Ureter (tissue), 1 donor: ENCODE data around the gene AP3S2. TPM values are rescaled to one million over a fixed set of nuclear protein-coding genes. Genes with fewer than 3 reads are reported as not detected.
"Not testable (repeated sequence)": the region's sequence is repeated elsewhere in the genome, so short reads cannot be mapped to it uniquely, and the experiment has no call there.

ENCODE experiments used
- DNase-seq: peaks from one replicate; pipeline ENCODE4 v3.0.0-alpha.2; 2020; ENCODE audit warnings: low spot score
- total RNA-seq: library from RNA; stranded (reverse); gene quantifications from one replicate; pipeline ENCODE4 v1.2.4, GENCODE V29; 2023
- donor health status: DM: yes; HTN: yes; CAD: no.

AP3S2 gene
- total RNA-seq, 1 donor from 2014 or later, result 52.8 TPM

DNA sequence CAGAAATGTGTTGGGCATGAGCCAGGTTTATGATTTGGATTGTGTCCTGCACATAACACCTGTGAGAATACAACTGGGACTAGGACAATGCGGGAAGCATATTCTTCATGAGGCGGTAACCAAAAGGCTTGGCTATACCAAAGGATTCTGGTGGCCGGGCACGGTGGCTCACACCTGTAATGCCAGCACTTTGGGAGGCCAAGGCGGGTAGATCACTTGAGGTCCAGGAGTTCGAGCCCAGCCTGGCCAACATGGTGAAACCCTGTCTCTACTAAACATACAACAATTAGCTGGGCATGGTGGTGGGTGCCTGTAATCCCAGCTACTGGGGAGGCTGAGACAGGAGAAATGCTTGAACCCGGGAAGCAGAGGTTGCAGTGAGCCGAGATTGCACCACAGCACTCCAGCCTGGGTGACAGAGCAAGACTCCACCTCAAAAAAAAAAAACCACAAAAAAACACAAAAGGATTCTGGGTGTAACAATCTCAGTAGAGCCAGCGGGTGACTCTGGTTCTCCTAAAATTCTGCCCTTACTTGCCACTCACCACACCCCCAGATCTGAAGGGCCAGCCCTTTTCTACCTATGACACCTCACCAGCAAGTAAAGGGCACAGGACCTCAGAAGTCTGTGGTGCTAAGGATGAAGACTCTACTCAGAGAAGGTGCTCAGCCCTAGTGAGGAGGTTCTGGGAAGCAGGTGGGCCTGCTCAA is 59.2 kb downstream of the AP3S2 start:
- not testable (repeated sequence) for DNase-seq

DNA sequence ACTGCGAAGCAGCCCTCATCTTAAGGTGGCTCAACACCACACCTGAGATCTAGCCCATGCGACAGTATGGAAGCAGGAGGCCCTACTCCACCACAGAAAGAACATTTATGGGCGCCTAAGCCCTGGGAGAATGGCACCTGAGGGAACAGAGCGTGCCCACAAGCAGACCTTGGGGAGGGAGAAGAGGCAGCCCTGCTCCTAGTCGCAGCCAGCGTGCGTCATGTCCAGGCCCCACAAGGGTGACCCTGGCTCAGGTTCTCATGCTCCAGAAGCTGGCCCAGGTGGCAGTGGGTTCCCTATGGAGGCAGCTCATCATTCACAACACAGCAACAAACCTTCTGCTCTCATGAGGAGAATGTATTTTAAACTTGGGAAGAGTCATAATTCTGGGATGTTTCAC is 59.8 kb downstream of the AP3S2 start:
- no peak for DNase-seq

DNA sequence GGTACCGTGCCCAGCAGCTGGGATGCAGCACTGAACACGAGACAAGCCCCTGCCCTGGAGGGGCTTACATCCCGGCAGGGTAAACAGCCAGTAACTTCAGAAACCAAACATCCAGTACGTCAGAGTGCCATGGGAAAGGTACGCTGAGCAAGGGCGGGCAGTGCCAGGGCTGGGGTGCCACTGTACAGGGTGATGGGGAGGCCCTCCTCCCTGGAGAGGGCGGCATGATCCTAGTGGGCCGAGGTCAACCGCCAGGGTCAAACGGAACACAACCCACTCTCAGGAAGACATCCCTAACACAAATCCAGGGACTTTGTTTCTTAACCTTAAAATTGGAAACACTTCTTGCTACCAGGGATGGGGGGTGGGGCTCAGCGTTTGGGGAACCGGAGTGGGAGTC is 63.2 kb downstream of the AP3S2 start:
- DNase-seq, result no peak

DNA sequence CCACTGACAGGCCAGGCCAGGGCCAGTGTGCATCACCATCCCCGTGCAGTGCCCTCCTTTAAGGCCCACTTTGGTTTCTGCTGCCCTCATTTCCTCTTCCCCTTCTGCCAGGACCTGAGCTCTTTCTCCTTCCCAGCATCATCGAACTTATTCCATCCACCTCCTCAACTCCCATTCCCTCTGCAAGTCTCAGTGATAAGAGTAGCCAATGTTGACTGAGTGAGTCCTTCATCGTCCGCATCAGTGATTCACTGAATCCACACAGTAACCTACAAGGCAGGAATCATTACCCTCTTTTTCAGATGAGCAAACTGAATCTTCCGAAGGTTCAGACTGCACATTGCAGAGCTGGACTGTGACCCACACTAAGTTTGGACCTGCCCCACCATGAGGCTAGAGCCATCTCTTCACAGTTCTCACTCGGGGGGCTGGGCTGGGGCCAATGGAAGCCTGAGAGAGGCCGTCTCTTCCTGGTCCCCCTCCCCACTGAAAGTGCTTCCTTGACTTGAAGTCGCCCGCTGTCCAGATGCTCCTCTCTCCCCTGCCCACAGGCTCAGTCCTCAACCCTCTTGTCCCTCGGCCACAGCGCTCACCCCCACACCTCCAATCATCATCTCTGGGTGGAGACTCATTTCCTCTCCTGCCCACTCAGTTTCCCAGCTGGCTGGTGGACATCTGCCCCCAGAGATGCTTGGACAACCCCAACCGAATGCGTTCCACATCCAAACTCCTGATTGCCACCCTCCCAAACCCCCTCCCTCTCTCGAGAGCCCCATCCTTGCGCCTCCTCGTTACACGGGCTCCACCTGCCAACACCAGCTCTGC is 64.0 kb downstream of the AP3S2 start:
- DNase-seq, result no peak

DNA sequence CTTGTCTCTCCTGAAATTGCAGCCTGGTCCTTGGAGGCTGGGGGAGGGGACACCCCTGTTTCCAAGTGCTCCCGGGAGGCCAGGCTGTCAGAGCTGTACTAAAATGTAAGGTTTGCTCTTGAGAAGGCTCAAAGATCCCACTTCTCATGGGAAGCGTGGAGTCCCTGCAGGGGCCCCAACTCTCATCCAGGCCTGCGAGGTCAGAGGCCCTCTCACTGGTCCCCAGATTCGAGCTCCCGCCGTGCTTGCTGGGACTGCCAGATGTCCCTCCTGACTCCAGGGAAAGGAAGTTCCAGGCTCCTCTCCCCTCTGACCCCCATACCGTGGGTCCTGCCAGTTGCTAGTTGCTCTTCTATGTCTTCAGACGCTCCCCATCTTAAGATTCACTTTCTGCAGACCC is 64.6 kb downstream of the AP3S2 start:
- no peak for DNase-seq

DNA sequence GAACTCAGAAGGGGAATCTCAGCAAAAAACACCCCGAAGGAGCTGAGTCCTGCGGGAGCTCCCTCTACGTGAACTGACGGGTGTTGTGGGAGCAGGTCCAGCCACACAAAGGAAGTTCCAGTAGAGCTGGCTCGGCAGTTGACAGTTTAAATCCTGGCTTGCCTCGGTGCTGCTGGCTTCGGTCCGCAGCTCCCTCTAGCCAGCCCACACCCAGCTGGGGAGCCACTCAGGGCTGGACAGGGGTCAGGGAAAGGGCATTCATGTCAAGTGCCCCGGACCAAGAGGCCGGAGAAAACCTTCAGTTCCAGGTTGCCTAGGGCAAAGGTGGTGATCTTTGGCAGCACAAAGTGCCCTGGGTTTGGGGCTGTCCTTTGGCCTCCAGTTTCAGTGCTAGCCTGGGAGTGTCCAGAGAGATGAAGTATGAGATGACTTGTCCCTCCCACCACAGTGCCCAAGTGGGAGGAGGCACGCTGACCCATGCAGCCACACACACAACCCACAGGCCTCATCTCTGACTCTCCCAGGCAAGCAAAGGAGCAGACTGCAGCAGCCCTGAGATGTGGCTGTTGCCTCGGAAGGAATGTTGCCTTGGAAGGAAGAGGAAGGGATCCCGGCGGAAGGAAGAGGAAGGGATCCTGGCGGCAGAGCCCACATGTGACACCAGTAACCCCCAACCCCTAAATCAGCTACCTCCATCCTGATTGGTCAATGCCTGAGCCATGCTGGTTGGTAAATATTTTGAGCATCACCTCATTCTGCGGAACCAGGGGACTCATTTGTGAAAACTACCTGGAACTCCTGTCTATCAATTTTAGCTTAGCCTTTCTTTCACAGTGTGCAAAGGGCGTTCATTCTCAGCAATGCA is 65.3 kb downstream of the AP3S2 start:
- no peak for DNase-seq

DNA sequence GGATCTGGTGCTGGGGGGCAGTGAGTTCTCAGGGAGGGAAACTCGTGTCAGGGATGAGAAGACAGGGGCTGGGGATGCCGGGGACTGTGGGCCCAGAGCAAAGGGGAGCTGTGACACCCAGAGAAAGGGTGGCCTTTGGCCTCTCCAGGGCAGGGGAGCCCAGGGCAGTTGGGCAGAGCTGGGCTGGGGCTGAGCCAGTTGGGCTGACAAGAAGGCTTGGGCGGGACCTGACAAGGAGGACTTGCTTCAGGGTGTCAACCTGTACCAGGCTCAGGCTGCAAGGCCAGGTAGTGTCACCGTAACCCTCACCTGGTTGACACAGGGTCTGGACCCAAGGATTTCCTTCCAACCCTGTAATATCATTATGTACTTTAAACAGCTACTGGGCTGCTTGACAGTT is 66.0 kb downstream of the AP3S2 start:
- DNase-seq, result no peak

DNA sequence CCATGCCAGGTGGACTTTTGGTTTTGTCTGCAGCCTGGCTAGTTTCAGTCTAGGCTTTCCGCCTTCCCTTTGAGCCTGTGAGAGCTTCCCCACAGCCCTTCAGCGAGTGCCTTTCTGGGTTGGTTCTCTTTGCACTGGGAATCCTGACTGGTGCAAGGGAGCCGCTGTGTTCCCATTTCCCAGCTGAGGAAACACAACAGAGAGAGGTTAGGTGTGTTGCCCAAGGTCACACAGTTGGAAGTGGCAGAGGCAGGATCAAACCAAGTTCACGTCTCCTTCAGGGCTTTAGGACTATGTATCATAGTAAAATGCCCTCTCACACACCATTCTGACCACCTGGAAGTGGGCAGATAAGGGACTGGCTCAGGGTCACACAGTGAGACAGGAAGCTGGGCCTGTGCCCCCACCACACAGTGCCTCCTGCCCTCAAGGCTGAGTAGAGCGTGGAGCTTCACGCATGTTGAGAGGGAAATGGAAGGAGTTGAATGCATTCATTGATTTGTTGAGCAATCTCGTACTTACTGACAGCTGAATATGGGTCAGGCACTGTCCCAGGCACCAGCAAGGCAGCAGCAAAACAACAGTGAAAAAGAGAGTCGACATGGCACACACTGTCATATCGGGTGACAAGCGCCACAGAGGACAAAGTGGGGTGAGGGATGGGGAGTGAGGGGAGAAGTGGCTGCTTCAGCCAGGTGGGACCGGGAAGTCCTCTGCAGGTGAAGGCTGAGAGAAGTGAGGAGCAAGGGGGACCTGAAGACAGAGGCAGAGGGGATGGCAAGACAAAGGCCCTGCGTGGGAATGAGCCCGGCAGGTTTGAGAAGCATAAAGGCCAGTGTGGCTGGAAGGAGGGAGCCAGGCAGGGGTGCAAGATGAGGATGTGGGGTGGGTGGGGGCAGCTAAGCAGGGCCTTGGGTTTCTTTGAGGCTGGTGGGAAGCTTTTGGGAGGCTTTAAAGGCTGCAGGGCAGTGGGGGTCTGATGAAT is 66.8 kb downstream of the AP3S2 start:
- DNase-seq, result no peak

DNA sequence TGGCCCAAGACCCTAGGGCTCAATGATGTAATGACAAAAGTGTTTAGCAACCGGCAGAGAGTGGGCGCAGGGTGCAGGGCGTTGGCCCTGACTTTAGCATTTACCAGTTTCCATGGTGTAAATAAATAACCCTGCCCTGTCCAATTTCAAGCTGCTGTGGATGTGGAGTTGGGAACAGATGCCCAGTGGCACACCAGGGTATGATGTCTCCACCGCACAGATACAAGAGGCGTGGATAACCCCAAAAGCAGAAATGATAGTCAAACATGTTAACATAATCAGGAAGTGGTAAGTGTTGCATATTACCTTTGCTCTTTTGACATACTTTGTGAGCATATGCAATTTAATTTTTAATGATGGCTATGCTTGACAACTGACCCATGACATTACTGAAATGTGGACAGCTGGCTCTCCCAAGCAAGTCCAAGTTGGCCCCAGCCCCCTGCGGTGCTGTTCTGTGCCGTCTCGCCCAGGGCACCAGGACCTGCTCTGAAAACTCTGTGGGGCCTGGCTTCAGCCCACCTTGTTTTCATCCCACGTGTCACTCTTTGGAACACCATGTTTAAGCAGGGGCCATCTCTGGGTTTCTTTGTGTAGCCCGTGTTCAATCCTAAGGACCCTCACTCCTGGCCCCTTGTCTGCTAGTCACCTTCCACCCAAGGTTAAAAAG is 68.4 kb downstream of the AP3S2 start:
- no peak for DNase-seq

DNA sequence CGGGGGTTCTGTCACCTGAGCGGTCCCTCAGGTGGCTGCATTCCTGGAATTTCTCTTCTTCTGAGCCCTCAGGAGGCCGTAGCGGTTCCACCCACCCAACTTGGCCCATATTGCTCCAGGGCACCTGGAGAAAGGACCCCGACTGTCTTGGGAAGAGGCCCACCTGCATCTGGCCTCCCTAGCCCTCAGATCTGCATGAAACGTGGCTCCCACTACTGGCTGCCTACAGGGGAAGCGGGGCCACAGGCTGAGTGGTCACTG is 69.3 kb downstream of the AP3S2 start:
- no peak for DNase-seq

DNA sequence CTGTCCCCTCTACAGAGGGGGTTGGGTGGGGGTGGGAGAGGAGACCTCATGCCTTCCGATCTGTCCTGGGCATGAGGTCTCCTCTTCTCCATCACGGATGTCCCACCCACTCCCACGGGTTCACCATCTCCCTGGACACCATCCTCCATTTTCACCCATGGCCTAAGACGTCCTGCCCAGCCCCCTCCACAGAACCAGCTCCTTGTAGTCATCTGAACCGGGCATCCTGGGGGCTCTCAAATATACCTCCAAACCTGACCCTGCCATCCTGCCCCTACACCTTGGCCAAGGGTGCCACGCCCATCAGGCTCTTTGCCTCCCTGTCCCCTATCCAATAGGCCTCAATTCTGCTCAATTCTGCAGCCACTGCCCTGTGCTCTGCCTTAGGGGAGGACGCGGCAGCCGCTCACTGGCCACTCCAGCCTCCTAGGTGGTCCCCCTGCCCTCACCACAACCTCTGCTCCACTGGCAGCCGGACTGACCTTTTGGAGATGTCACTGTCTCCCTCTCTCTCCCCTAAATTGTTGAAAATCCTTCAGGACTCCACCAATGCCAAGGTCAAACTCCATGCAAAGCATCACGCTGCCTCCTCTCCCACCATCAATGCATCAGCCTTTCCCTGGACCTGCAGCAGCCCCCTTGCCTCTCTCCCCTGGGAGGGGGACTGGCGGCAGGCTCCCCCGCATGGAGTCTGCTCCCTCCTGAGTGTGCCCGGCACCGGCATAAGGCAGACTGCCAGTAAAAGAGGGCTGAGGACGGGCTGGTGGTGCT is 69.8 kb downstream of the AP3S2 start:
- no peak for DNase-seq

DNA sequence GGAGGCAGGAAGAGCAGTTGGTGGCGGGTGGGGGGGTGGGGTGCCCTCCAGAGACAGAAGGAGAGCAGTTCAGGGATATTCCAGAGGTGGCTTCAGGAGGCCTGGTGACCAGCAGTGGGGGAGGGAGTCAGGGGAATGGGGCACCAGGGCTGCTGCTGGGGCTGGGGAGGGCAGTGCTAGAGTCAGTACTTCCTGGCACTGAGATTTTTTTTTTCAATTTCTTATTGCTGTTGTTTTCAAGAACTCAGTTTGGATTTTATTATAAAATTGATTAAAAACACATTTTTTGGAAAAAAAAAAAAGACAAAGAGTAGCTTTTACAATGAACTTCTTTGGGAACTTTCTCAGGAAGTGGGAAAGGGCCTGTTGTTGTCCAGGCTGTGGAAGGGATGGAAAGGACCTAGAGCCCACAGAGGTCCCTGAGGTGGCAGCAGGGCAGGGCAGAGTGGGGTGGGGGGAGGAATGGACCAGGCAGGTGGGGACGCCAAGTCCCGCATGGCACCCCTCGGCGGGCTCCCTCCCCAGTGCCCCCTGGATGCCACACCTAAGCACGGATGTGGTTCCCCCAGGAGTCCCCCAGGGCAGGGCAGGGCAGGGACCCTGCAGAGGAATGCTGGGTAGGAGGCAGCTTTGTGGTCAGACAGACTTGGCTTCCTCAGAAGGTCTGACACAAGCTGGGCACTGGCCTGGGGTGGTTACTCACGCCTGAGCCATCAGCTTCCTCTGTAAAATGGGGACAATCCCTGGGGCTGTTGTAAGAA is 70.7 kb downstream of the AP3S2 start:
- no peak for DNase-seq

DNA sequence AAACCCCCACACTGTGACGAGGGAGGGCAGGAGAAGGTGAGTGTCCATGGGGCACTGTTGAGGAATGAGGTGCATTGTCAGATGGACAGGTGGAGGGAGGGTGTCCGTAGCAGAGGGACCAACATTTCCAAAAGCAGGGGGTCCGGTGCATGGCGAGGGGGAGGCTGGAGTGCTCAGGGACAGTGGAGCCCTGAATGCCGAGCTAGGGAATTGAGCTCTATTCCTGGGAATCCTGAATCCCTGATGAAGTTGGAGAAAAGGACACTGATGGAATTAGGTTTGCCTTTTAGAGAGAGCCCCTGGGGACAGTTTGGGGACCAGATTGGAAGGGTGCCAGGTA is 71.2 kb downstream of the AP3S2 start:
- DNase-seq, result no peak

DNA sequence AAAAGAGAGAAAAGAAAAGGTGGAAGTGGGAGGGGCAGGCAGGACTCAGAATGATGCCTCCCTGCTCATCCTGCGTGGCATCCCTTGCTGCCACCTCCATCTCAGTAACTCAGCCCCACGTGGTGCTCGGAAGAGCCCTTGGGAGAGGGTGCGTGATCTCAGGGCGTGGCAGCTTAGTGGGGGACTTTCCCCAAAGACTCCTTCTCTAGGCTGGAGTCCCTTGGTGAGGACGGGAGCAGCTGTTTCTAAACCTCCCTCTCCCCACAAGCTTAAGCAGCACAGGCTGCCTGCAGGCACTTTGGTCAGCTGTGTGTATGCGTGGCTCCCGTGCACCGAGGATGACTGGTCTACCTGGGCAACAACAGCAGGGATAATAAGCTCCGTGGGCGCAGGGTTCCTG is 71.8 kb downstream of the AP3S2 start:
- no peak for DNase-seq

DNA sequence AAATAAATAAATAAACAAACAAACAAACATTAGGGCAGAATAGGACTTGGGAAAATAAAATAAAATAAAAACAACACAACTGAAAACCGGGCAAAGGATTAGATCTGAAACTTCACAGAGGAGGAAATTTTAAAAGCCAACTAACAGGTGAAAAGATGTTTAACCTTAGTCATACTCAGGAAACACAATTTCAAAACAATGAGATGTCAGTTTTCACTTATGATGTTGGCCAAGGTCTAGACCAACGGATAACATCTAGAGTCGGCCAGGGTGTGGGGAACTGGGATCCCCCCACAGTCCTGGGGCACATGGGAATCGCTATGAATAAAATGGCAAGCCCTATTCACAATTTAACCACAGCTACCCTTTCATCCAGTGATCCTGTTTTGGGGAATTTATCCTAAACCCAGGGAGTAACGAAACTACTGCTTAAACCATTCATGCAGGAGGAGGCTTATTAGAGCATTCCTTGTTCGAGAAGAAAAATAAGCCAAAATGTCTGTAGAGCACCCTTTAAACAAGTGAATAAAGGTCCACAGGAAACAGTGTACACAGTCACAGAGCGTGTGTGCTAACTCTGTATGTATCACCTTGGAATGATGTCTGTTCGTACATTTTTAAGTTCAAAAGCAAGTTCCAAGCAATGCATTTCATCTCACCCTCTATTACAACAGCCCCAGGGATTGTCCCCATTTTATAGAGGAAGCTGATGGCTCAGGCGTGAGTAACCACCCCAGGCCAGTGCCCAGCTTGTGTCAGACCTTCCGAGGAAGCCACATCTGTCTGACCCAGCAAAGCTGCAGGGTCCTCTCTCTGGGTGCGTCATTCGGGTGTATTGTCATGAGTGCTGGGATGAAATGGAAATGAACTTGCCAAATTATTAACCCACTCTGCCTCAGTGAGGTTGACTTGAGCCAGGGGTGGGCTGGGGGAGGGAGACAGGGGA is 72.9 kb downstream of the AP3S2 start:
- DNase-seq, result no peak

DNA sequence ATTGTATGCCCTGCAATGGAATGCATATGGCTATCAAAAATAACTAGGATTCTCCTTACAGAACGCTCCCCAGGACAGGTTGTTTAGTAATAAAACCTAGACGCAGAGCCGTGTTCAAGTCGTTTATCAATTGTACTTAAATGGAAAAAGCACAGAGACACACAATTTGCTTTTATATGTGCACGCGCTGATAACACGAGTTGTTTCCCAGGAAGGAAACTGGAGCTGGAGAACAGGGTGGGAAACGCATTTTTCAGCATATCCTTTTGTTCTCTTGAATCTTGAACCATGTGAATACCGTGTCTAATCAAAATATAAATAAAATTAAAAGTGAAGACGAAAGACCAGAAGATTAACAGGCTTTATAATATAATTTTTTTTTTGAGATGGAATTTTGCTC is 75.5 kb downstream of the AP3S2 start:
- DNase-seq, result no peak

DNA sequence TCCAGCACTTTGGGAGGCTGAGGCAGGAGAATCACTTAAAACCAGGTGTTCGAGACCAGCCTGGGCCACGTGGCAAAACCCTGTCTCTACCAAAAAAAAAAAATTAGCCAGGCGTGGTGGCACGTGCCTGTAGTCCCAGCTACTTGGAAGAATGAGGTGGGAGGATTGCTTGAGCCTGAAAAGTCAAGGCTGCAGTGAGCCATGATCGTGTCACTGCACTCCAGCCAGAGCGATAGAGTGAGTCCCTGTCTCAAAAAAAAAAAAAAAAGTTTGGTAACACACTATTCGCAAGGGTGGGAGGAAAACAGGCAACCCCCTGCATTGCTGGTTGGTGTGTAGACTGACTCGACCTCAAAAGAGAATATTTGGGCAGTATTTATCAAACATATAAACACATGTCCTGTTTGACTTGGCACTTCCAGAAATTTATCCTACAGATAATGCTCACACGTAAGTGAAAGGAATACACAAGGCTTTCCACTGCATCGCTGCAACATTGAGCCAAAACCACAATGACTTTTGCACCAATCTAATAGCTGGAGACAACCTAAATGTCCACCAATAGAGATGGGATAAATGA is 76.0 kb downstream of the AP3S2 start:
- DNase-seq, result no peak

DNA sequence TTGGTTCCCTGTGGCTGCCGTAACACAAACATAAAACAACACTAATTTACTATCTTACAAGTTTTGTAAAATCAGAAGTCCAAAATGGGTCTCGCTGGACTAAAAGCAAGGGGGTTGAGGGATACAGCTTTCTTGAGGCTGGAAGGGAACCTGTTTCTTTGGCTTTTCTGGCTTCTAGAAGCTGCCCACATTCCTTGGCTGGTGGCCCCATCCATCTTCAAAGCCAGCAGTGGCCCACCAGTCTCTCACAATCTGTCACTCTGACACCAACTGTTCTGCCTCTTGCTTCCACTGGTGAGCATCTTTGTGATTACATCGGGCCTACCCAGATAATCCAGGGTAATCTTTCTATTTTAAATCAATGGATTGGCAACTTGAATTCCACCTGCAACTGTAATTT is 78.0 kb downstream of the AP3S2 start:
- DNase-seq, result no peak
